ENCODE results near the gene HOOK1.
"Not testable (repeated sequence)": the region's sequence is repeated elsewhere in the genome, so short reads cannot be mapped to it uniquely, and the experiment has no call there.

The HOOK1 gene

DNA sequence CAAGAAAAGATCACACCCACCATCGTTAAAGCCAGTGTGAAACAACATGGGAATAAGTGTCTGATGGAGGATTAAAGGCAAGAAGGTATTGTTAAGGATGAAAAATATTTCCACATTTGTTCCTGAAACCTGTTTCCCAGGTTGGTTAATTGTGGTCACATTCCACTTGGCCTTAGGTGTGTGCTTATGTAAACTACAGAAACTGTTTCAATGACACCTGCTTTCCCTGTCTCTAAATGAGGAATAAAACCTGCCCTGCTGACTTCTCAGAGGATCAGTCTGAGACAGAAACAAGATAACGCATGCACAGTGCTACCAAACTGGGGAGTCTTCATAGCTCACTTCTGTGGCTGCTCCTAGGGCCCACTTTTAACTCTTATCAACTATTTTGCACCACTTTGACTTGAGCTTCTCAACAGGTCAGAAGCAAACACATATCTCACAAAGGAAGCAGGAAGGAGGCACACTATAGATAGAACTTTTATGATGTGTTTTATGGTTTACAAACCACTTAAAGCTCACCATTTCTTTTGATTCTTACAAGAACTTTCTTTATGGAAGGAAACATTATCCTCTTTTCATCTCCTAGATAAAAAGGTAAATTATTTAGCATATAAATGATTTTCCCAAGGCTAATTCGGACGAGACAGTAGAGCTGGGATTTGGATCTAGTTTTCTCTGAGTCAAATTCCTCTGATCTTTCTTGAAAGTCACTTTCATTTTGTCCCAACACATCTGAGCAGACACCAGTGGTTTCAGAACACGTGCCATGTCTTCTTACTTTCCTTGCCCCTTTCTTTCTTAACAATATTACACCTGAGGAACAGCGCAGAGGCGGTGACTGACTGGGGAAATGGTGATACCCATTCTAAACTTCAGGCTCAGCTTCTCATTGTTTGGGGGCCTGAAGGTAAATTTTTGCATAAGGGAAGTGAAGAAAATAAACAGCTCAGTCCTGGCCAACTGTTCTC is 78.4 kb downstream of the HOOK1 start:
- no peak for DNase-seq

- no peak for DNase-seq
Observed at GRCh38 chr1:59897165-59897564, 82.4 kb downstream of the HOOK1 start.

DNA sequence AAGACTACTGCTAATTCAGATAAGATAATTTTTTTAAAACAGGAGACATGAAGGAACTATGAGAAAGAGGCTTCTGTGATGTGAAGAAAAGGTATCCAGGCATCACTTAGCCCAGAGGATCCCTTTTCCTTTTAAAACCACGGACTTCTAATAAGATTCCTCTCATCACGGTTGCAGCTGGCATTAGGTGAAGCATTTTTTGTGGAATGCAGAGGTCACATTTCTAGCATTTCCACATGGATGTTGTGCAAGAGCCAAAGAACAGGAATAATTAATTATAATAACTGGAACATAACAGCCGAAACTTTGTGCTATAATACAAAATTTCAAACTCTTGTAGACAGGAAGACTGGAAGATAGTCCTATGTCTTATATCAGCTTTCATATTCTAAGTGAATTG is 84.2 kb downstream of the HOOK1 start:
- no peak for DNase-seq

- DNase-seq = no peak
Observed at GRCh38 chr1:59900640-59901039, 85.9 kb downstream of the HOOK1 start.

DNA sequence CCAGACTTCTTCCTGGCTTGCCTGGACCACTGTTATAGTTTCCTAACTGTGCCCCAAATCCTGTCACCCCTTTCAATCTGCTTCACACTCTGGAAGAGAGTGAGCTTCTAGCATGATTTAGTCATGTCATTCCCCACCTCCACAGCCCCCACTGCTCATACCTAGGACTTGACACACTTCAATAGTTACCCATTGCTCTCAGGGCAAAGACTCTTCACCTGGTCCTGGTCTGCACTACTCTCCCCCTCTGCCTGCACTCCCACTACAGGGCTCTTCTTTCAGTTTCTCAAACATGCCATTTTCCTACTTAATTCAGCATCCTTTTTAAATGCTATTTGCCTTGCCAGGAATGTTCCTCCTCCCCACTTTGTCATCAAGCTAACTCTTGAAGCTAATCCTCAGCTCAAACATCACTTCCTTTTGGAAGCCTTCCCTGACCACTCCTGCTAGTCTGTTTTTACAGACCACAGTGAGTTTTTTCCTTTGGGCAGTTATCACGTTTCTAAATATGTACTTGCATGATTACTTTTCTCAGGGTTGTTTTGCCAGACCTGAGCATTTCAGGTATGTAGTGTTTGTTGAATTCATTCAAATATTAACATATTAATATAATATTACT is 87.1 kb downstream of the HOOK1 start:
- DNase-seq = no peak

- DNase-seq = no peak
Observed at GRCh38 chr1:59903141-59903754, 88.5 kb downstream of the HOOK1 start.

GRCh38 chr1:59906931-59907330 is 92.2 kb downstream of the HOOK1 start:
- no peak for DNase-seq

DNA sequence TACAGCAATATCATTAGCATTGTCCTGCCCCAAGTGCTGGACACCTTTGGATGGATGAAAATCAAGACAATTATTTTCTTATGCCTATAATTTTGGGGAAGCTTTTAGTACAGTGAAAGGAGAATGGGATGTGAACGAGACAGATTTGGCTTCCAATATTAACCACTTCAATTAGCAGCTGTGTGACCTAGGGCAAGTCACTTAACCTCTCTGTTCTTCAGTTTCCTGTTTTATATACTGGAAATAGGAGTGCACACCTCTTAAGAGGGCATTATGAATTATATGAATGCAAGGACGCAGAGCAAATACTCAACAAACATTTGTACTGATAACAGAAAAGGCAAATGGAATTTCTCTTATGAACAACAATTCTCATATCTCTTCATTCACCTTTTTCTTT is 93.3 kb downstream of the HOOK1 start:
- DNase-seq = no peak

DNA sequence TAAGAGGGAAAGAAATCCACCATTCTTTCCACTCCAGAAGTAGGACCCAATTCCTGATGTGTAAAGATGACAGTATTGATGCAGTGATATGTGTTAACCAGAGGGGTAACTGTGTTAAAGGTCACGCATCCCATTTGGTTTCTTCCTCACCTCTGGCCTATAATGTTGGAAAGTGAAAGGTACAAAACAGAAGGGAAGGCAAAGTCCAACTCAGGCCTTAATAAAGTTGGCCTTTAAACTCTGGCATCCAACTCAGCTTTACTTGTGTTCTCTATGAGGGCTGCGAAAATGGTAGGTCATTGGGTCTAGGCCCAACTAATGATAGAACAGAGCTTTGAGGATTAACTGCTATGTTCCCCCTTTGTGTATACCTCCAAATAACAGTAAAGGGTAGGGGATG is 93.9 kb downstream of the HOOK1 start:
- no peak for DNase-seq

- not testable (repeated sequence) for DNase-seq
Observed at GRCh38 chr1:59914791-59915286, 100.1 kb downstream of the HOOK1 start.

DNA sequence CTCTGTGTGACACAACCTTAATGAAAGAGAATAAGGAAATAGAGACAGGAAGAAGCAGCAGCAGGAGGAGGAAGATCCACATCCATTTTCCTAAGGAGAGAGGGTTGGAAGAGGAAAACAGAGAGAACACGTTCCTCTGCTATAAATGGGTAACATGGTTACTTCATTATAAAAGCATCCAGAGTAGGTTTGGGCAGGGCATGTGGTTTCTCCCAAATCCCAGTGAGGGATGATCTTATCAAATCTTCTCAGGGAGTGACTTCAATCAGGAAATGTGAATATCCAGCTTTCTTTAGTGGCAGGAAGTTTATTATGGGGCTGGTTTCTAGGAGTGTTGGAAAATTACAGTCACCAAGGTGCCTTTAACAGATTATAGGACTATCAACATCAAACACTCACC is 100.8 kb downstream of the HOOK1 start:
- no peak for DNase-seq

DNA sequence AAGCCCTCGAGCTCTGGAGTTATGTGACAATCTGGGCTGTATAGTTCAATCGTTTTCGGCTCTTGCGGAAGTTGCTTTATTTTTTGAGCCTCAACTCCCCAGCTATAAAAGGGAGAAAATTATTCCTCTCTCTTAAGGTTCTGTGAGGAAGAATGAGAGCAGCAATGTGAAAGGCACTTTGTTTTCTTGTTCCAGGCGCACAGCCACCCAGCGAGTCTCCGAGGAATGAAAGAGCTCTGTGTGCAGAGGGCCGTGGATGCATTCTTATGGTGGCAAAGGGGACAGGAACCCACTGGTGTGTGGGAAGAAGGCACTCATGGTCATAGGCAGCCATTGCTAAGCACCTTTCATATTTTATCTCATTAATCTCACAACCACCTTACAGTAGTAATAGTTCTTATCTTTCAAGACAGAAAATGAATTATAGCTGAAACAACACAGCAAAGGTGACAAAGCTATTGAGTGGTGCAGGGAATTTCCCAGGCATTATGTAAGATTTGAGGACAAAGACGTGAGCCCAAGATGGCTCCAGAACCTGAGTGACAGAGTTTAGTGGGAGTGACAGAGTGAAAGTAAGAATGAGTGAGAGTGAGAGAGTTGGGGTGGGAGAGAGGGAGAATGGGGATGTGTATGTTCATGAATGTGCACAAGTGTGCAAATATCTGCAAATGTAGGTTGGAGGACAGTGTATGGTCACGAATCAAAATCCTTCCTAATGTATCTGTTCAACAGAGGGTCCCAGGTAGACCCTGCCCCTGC is 102.5 kb downstream of the HOOK1 start:
- DNase-seq = no peak

DNA sequence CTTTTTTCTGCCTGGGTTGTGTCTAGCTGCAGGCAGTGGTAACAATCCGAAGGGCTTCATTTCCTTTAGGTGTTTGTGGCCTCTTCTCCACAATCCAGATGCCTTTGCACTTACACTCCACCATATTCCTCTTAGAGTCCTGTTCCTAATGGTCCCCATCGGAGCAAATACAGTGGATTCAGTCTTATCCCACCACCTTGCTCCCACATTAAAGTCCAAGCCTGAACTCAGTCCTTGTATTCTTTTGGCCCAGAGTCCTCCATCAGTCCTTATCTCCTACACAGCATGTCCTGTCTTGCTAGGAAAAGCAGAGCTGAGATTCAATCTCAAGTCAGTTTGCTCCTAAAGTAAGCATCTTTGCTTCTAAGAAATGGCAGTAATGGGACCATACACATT is 103.0 kb downstream of the HOOK1 start:
- DNase-seq = no peak

GRCh38 chr1:59919746-59920145 is 105.0 kb downstream of the HOOK1 start:
- no peak for DNase-seq

DNA sequence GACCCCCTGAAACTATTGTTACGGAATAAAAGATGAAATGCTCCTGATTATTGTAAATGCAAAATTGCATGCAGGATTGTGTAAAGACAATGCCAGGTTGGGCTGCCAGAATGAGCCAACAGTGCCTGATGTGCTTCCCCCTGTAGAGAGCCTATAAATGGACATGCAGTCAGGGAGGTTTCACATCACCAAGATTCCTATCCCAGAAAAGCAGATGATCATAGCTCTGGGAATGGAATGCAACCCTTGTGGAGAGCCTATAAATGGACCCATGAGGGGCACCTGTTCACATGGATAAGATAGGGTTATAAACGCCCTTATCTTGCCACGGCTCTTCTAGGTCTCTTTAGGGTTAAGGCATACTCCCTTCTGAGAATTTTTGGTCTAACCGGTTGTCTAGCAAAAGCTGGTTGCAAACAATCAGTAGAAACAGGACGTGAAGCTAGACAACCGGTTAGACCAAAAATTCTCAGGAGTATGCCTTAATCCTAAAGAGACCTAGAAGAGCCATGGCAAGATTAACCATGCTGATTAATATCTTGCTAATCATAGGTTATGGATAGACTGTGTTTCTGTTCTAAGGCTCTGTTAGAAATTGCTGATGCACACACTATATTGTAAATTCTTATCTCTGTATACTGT is 106.6 kb downstream of the HOOK1 start:
- not testable (repeated sequence) for DNase-seq

GRCh38 chr1:59924653-59925052 is 109.9 kb downstream of the HOOK1 start:
- no peak for DNase-seq
